ENCODE data around the gene ZNF491. TPM values are rescaled to one million over a fixed set of nuclear protein-coding genes. Genes with fewer than 3 reads are reported as not detected.

The ZNF491 gene
- total and polyA plus RNA-seq, 9 of the 15 experiments (the other 6 are each of a cell fraction or from before 2014, with no cell fraction given) = 0.19 to 0.95 (median 0.39) TPM; not detected in 1

GRCh38 chr19:11756965-11757364 lies 41.4 kb upstream of the ZNF491 start:
- 18% methylated on average over 1 of the region's 1 CpG for WGBS (ENCODE audit: insufficient coverage, low coverage, missing lambda C conversion rate)
- H3K4me3 ChIP-seq = no peak overlapping the region
- CTCF ChIA-PET (ENCODE audit: low intra/inter-chr PET ratio) = no interaction called here
- FAIRE-seq (no peak), DNase-seq (ENCODE audit: extremely low read depth in 1 of 4, low spot score in 3 of 4) (no peak), ATAC-seq (no peak)
- H3K4me2 ChIP-seq (ENCODE audit: insufficient read depth, low read length) = no peak overlapping the region
- no peak overlapping the region for H3K9ac ChIP-seq (ENCODE audit: insufficient read depth in 1 of 2, low read depth in 2 of 2, low read length in 2 of 2)
- no peak overlapping the region for H2AFZ ChIP-seq (ENCODE audit: low read depth, low read length)
- no peaks in the 10 kb centered on the region for H3K4me1 ChIP-seq (replicated peaks in 1 of 2; ENCODE audit: control insufficient read depth in 2 of 2, insufficient read depth in 2 of 2, low read length in 2 of 2)
- no peaks in the 10 kb centered on the region for H3K36me3 ChIP-seq (ENCODE audit: control insufficient read depth, insufficient read depth, low read length)
- H4K20me1 ChIP-seq (replicated peaks; ENCODE audit: control insufficient read depth, insufficient read depth, low read length) = no peaks in the 10 kb centered on the region
- H3K27me3 ChIP-seq (ENCODE audit: control insufficient read depth in 2 of 2, insufficient read depth in 2 of 2, low read length in 2 of 2) = no peaks in the 10 kb centered on the region
- BruUV-seq (replicated peaks) = no TSS peak
- POLR2A ChIA-PET = no interaction called here
- H3K27ac ChIP-seq (ENCODE audit: extremely low read depth, low read depth, low read length) = no peak overlapping the region
- intact Hi-C loops (cut with micrococcal nuclease) = no loop called here
- in situ Hi-C loops (cut with MboI) = no loop called here
- H3K9me3 ChIP-seq (replicated peaks; ENCODE audit: control insufficient read depth, insufficient read depth, low read depth, low read length) = peaks cover 10% of the 10 kb centered on the region
- H3K9me1 ChIP-seq (ENCODE audit: control insufficient read depth, insufficient read depth, low read length) = no peaks in the 10 kb centered on the region
- no peaks in the 10 kb centered on the region for H3K79me2 ChIP-seq (ENCODE audit: control insufficient read depth, insufficient read depth, low read length)
- TF ChIP-seq TBP (optimal IDR thresholded peaks at IDR 0.05; ENCODE audit: low read depth, low read length) = no peak
- peak; percentile 96 for TF ChIP-seq ZNF75A (CRISPR knock-in tag; IDR thresholded peaks at IDR 0.05)
- TF ChIP-seq ZNF174 (CRISPR knock-in tag; IDR thresholded peaks at IDR 0.05) = no peak
- TF ChIP-seq ZFP36 (IDR thresholded peaks at IDR 0.05; ENCODE audit: low read depth, low read length, partially characterized antibody) = no peak
- TF ChIP-seq ATF6 (CRISPR knock-in tag; IDR thresholded peaks at IDR 0.05) = no peak
- 0 out of 3 replicates have a peak, but pooled peaks of 1 of the 2 experiments have one; percentile 20 for TF ChIP-seq CBX3 (IDR thresholded peaks at IDR 0.05; ENCODE audit: borderline replicate concordance in 1 of 2, low read length in 2 of 2)
- no peak for TF ChIP-seq FOXK2 (conservative IDR thresholded peaks at IDR 0.05 in 1 of 2, IDR thresholded peaks at IDR 0.05 in 1 of 2; ENCODE audit: low read depth in 2 of 2)
- no peak for TF ChIP-seq CHD4 (IDR thresholded peaks at IDR 0.05; ENCODE audit: insufficient read depth, insufficient replicate concordance, low read depth, low read length, poor library complexity, severe bottlenecking)
- no peak for TF ChIP-seq ZNF280B (CRISPR knock-in tag; IDR thresholded peaks at IDR 0.05)
- TF ChIP-seq E4F1 (CRISPR knock-in tag; IDR thresholded peaks at IDR 0.05; ENCODE audit: borderline replicate concordance) = no peak
- no peak for TF ChIP-seq GABPA (tag; conservative IDR thresholded peaks at IDR 0.05; ENCODE audit: low read depth)
- TF ChIP-seq ZNF518B (CRISPR knock-in tag; IDR thresholded peaks at IDR 0.05) = no peak
- no peak for TF ChIP-seq NRF1 (conservative IDR thresholded peaks at IDR 0.05 in 1 of 2, IDR thresholded peaks at IDR 0.05 in 1 of 2)

All from K562 (cell line).